T-cell (primary cell): ENCODE measurements around the gene RAPGEF4. TPM values are rescaled to one million over a fixed set of nuclear protein-coding genes. Genes with fewer than 3 reads are reported as not detected.
"Not testable (repeated sequence)": the region's sequence is repeated elsewhere in the genome, so short reads cannot be mapped to it uniquely, and the experiment has no call there.

Experiments
- ATAC-seq, 4 experiments: fragments of 200-7000 bp in 3 of 4; fragments of 150-1000 bp in 1 of 4; cut with Tn5 transposase; replicated peaks in 1 of 4; 1 replicate in 3 of 4; 2 replicates in 1 of 4; pipeline ENCODE4 v1.10.0; 2021; ENCODE audit warnings: moderate library complexity in 3 of 4, mild to moderate bottlenecking in 2 of 4, moderate number of reproducible peaks in 1 of 4
- CTCF ChIA-PET, 2 donors: fragments of 300-600 bp; sonication (Branson Sonifier 250); formaldehyde crosslinking; loops; one replicate each; lab custom pipeline; 2022; ENCODE audit warnings: antibody characterized with exemption in 2 of 2; lab: Charles Lee
- POLR2A ChIA-PET, 2 donors: fragments of 300-600 bp; sonication (Branson Sonifier 250); formaldehyde crosslinking; loops; one replicate each; lab custom pipeline; 2022; ENCODE audit warnings: antibody characterized with exemption in 2 of 2; lab: Charles Lee
- DNase-seq, 35 experiments: peaks; one replicate each; pipeline versions ENCODE4 v3.0.0 to v3.0.0-alpha.2; 2013 to 2023
- H3K27ac ChIP-seq: one replicate; pipeline ENCODE4 v1.5.1; 2013; ENCODE audit warnings: low read length
- H3K27me3 ChIP-seq, 2 experiments: replicated peaks in 1 of 2; 1 replicate in 1 of 2; 2 replicates in 1 of 2; pipeline versions ENCODE4 v1.6.1 to v1.7.0; 2013; ENCODE audit warnings: low read length in 1 of 2, mixed read lengths in 1 of 2; ENCODE audit not compliant: control insufficient read depth in 2 of 2, insufficient read depth in 2 of 2; ENCODE audit errors: extremely low read depth in 1 of 2
- H3K36me3 ChIP-seq, 2 donors: 1 replicate in 1 of 2; 2 replicates in 1 of 2; pipeline versions ENCODE4 v1.6.1 to v1.7.0; 2013; ENCODE audit warnings: low read length in 1 of 2; ENCODE audit not compliant: control insufficient read depth in 2 of 2, insufficient read depth in 1 of 2; ENCODE audit errors: extremely low read depth in 1 of 2
- H3K4me1 ChIP-seq, 2 experiments: 1 replicate in 1 of 2; 2 replicates in 1 of 2; pipeline versions ENCODE4 v1.6.1 to v1.7.0; 2013; ENCODE audit warnings: low read length in 2 of 2, mixed read lengths in 1 of 2; ENCODE audit not compliant: insufficient read depth in 2 of 2, control insufficient read depth in 1 of 2; ENCODE audit errors: extremely low read depth in 1 of 2
- H3K4me3 ChIP-seq, 2 donors: 1 replicate in 1 of 2; 2 replicates in 1 of 2; pipeline versions ENCODE4 v1.5.1 to v1.7.0; 2013; ENCODE audit warnings: mild to moderate bottlenecking in 2 of 2, low read length in 1 of 2, moderate library complexity in 1 of 2; ENCODE audit not compliant: control insufficient read depth in 1 of 2; ENCODE audit errors: extremely low read depth in 1 of 2
- H3K9me3 ChIP-seq: 2 replicates; pipeline ENCODE4 v1.7.0; 2013
- H3K27ac Mint-ChIP-seq, 2 donors: one replicate each; pipeline ENCODE4 v1.8.0; 2020 to 2021; ENCODE audit warnings: mild to moderate bottlenecking in 2 of 2, mixed read lengths in 2 of 2
- H3K27me3 Mint-ChIP-seq, 2 donors: one replicate each; pipeline ENCODE4 v1.8.0; 2021 to 2022; ENCODE audit warnings: mixed read lengths in 2 of 2
- H3K36me3 Mint-ChIP-seq: one replicate; pipeline ENCODE4 v1.8.0; 2021; ENCODE audit warnings: mixed read lengths
- H3K4me1 Mint-ChIP-seq, 3 donors: one replicate each; pipeline ENCODE4 v1.8.0; 2020 to 2022; ENCODE audit warnings: mixed read lengths in 3 of 3, mild to moderate bottlenecking in 1 of 3
- H3K4me3 Mint-ChIP-seq, 3 donors: one replicate each; pipeline ENCODE4 v1.8.0; 2020 to 2022; ENCODE audit warnings: mild to moderate bottlenecking in 3 of 3, mixed read lengths in 3 of 3, moderate library complexity in 3 of 3
- H3K9me3 Mint-ChIP-seq, 3 donors: one replicate each; pipeline ENCODE4 v1.8.0; 2020 to 2022; ENCODE audit warnings: mixed read lengths in 3 of 3
- WGBS: methylation state at CpG from one replicate; pipeline ENCODE4 v1.1.5; 2013; ENCODE audit warnings: missing lambda C conversion rate; ENCODE audit not compliant: insufficient coverage; 5-methylcytosine and 5-hydroxymethylcytosine counted together
- total RNA-seq, 35 experiments: library from RNA in 6 of 35; stranded (reverse) in 6 of 35; fragments of 120-200 nt in 1 of 35; gene quantifications; one replicate each; pipeline versions ENCODE4 v1.2.1 to v1.2.4 and lab custom pipeline; 2013 to 2026

Gene RAPGEF4
- total RNA-seq, 5 donors from 2014 or later (not counting 1 experiment from before 2014, with no cell fraction given): 0.18 to 2.5 (median 0.38) TPM

DNA sequence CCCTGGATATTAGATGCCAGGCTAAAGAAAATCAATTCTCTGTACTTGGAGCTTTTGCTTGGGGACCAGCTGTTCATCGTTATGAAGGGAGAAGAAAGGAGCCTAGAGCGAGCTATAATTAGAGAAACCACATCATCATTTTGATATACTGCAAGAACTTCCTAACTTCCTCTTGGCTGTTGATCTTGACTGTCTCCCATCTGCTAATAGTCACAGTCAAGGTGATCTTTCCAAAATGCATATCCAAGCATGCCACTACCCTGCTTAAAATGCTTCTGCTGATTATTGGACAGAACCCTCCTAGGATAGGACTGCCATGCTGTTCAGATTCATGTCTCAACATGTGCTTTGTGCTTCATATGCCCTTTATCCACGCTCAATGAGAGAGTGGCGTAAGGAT, 54.8 kb downstream of the RAPGEF4 start:
- ATAC-seq (no peak), DNase-seq (no peak)
- H3K9me3 Mint-ChIP-seq: no peaks in the 10 kb centered on the region
- no peak overlapping the region for H3K27ac ChIP-seq
- H3K27me3 Mint-ChIP-seq: peaks cover 4 to 5% of the 10 kb centered on the region in 2 donors
- no peaks in the 10 kb centered on the region for H3K4me1 Mint-ChIP-seq
- H3K4me3 Mint-ChIP-seq: no peak overlapping the region
- no peak overlapping the region for H3K4me3 ChIP-seq
- no peak overlapping the region for H3K27ac Mint-ChIP-seq
- no peaks in the 10 kb centered on the region for H3K36me3 ChIP-seq
- ChIA-PET POLR2A (no interaction called here), CTCF (no interaction called here)
- peaks cover 0 to 8% of the 10 kb centered on the region in 2 experiments for H3K27me3 ChIP-seq
- WGBS: 100% methylated on average over 2 of the region's 4 CpGs
- H3K9me3 ChIP-seq: no peaks in the 10 kb centered on the region
- H3K36me3 Mint-ChIP-seq: no peaks in the 10 kb centered on the region
- no peaks in the 10 kb centered on the region for H3K4me1 ChIP-seq

DNA sequence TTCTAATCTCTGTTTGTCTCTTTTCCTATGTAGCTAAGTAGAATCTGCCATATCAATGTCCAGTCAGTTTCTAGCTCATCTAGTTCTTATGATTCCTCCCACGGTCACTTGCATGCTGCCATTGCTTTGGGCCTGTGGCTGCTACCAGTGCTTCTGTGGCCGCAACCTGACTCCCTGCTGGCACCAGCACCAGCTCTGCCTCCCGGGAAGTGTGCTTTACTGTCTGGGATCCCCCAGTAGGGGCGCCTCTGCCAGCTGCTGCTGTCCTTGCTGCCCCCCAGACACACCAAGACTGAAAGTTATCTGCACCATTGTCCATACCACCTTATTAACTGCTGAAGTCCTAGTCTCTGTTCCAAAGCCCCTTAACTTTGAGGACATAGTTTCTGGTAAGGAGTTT, 56.3 kb downstream of the RAPGEF4 start:
- no peaks in the 10 kb centered on the region for H3K36me3 Mint-ChIP-seq
- Histone ChIP-seq H3K36me3 (no peaks in the 10 kb centered on the region), H3K4me3 (no peak overlapping the region), H3K4me1 (no peaks in the 10 kb centered on the region), H3K9me3 (no peaks in the 10 kb centered on the region), H3K27ac (no peak overlapping the region), H3K27me3 (peaks cover 0 to 5% of the 10 kb centered on the region in 2 experiments)
- H3K9me3 Mint-ChIP-seq: no peaks in the 10 kb centered on the region
- no peaks in the 10 kb centered on the region for H3K4me1 Mint-ChIP-seq
- ChIA-PET CTCF (no interaction called here), POLR2A (no interaction called here)
- H3K27me3 Mint-ChIP-seq: no peaks in the 10 kb centered on the region
- 63% methylated on average over 4 of the region's 4 CpGs for WGBS
- DNase-seq: no peak
- no peak overlapping the region for H3K27ac Mint-ChIP-seq
- H3K4me3 Mint-ChIP-seq: no peak overlapping the region
- ATAC-seq: no peak

DNA sequence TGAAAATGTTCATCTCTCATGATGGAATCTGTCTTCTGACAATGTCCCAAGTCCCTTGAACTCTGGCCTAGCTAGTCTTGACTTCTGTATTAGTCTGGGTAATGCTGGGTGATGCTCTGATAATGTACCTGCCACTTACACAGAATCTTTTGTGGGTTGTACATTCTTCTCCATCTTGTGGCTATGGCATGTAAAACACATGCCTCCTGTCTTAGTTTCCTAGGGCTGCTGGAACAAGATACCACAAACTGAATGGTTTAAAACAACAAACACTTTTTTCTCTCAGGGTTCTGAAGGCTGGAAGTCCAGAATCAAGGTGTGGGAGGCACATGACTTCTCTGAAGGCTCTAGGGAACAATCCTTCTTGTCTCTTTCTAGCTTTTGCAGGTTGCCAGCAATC, 57.1 kb downstream of the RAPGEF4 start:
- H3K36me3 ChIP-seq: no peaks in the 10 kb centered on the region
- H3K4me3 ChIP-seq: no peak overlapping the region
- no peaks in the 10 kb centered on the region for H3K9me3 Mint-ChIP-seq
- H3K4me1 Mint-ChIP-seq: no peaks in the 10 kb centered on the region
- no peak overlapping the region for H3K27ac Mint-ChIP-seq
- H3K4me3 Mint-ChIP-seq: no peak overlapping the region
- ATAC-seq: no peak
- DNase-seq: no peak
- no peaks in the 10 kb centered on the region for H3K9me3 ChIP-seq
- H3K4me1 ChIP-seq: no peaks in the 10 kb centered on the region
- H3K27me3 ChIP-seq: peaks cover 0 to 5% of the 10 kb centered on the region in 2 experiments
- CTCF ChIA-PET: no interaction called here
- no peaks in the 10 kb centered on the region for H3K27me3 Mint-ChIP-seq
- POLR2A ChIA-PET: no interaction called here
- H3K27ac ChIP-seq: no peak overlapping the region
- no peaks in the 10 kb centered on the region for H3K36me3 Mint-ChIP-seq

DNA sequence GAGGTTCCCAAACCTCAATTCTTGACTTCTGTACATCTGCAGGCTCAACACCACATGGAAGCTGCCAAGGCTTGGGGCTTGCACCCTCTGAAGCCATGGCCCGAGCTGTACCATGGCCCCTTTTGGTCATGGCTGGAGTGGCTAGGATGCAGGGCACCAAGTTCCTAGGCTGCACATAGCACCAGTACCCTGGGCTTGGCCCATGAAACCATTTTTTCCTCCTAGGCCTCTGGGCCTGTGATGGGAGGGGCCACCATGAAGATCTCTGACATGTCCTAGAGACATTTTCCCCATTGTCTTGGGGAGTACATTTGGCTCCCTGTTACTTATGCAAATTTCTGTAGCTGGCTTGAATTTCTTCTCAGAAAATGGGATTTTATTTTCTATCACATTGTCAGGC, 67.7 kb downstream of the RAPGEF4 start:
- H3K36me3 ChIP-seq, H3K27ac Mint-ChIP-seq, H3K4me3 Mint-ChIP-seq, H3K4me1 Mint-ChIP-seq, H3K27me3 ChIP-seq, H3K4me3 ChIP-seq, H3K4me1 ChIP-seq, POLR2A ChIA-PET, DNase-seq, H3K27ac ChIP-seq, H3K9me3 ChIP-seq, H3K27me3 Mint-ChIP-seq, ATAC-seq, H3K36me3 Mint-ChIP-seq, CTCF ChIA-PET: not testable (repeated sequence)
- WGBS: 75% methylated on average over 1 of the region's 1 CpG
- H3K9me3 Mint-ChIP-seq: peaks cover 12 to 17% (median 16%) of the 10 kb centered on the region in 3 donors

DNA sequence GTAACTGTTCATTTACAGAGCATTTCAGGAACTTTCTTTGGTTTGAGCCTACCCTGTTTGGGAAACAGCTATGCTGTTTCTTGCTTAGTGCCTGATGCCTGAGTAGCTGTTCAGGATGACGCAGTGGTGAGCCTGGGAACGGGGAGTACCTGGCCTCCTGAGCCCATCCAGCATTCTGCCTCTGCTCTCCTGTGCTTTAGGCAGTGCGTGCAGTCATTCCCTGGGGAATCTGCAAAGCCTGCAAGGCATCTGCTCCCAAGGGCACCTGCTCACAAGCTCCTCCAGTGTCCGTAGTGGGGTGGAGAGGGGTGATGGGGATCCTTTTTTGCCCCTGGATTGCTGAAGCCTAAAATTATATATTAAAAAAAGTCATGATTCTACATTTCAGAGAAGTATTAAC, 68.8 kb downstream of the RAPGEF4 start:
- Mint-ChIP-seq H3K9me3 (peaks cover 12 to 17% (median 16%) of the 10 kb centered on the region in 3 donors), H3K27ac (no peak overlapping the region), H3K27me3 (peaks cover 5 to 7% of the 10 kb centered on the region in 2 donors), H3K4me1 (no peaks in the 10 kb centered on the region), H3K4me3 (no peak overlapping the region), H3K36me3 (peaks cover 9% of the 10 kb centered on the region)
- POLR2A ChIA-PET: no interaction called here
- Histone ChIP-seq H3K9me3 (no peaks in the 10 kb centered on the region), H3K27me3 (peaks cover 0 to 8% of the 10 kb centered on the region in 2 experiments), H3K4me1 (no peaks in the 10 kb centered on the region), H3K36me3 (no peaks in the 10 kb centered on the region), H3K27ac (no peak overlapping the region), H3K4me3 (no peak overlapping the region)
- DNase-seq (no peak), ATAC-seq (no peak)
- CTCF ChIA-PET: interaction anchor here in 1 of 2 donors (2.9 kb wide), 1 partner anchor 128 kb away, joined by 21 read pairs; no protein-coding TSS in a partner anchor
- WGBS: 86% methylated on average over 2 of the region's 4 CpGs

DNA sequence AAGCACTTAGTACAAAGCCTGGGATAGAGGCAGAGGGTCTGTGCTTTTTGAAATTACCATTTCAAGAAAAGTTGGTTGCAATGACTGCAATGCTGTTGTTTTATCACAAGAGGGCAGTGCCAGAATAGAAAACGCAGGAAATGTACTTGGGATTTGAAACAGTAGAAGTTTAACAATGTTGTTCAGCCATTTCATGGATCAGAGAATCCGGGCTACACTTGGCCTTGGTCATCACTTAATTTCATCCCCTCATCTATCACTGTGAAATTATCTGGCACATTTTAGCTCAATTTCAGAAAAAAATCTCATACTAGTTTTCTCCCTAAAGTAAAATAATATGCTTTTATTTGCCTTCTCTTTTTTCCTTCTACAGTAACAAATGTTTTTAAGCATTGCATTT, 70.8 kb downstream of the RAPGEF4 start:
- H3K9me3 ChIP-seq: no peaks in the 10 kb centered on the region
- ChIA-PET POLR2A (no interaction called here), CTCF (interaction anchor here (0.7 to 2.9 kb wide), 4 partner anchors 124 to 299 kb away, joined by 3 to 21 read pairs (median 6); no protein-coding TSS in a partner anchor)
- no peak overlapping the region for H3K4me3 ChIP-seq
- H3K27ac ChIP-seq: no peak overlapping the region
- H3K9me3 Mint-ChIP-seq: peaks cover 12 to 17% (median 16%) of the 10 kb centered on the region in 3 donors
- H3K36me3 Mint-ChIP-seq: peaks cover 9% of the 10 kb centered on the region
- peaks cover 0 to 8% of the 10 kb centered on the region in 2 experiments for H3K27me3 ChIP-seq
- peaks cover 0 to 4% (median 0%) of the 10 kb centered on the region in 3 donors for H3K4me1 Mint-ChIP-seq
- H3K27ac Mint-ChIP-seq: no peak overlapping the region
- no peaks in the 10 kb centered on the region for H3K4me1 ChIP-seq
- H3K27me3 Mint-ChIP-seq: peaks cover 4 to 5% of the 10 kb centered on the region in 2 donors
- no peak for ATAC-seq
- DNase-seq: peak in 2 of 35 experiments; percentile 1 to 41
- no CpG with 5 or more reads among the region's 2 CpGs for WGBS
- no peak overlapping the region for H3K4me3 Mint-ChIP-seq
- H3K36me3 ChIP-seq: no peaks in the 10 kb centered on the region
